DMS79 (cell line): ENCODE measurements around the gene KIR2DL3.
"Not testable (repeated sequence)": the region's sequence is repeated elsewhere in the genome, so short reads cannot be mapped to it uniquely, and the experiment has no call there.

Experiments
- DNase-seq: peaks from one replicate; lab custom pipeline; 2025; lab: John Stamatoyannopoulos, UW

The KIR2DL3 gene

GRCh38 chr19:54744080-54744479 is 5.8 kb downstream of the KIR2DL3 start:
- not testable (repeated sequence) for DNase-seq

DNA sequence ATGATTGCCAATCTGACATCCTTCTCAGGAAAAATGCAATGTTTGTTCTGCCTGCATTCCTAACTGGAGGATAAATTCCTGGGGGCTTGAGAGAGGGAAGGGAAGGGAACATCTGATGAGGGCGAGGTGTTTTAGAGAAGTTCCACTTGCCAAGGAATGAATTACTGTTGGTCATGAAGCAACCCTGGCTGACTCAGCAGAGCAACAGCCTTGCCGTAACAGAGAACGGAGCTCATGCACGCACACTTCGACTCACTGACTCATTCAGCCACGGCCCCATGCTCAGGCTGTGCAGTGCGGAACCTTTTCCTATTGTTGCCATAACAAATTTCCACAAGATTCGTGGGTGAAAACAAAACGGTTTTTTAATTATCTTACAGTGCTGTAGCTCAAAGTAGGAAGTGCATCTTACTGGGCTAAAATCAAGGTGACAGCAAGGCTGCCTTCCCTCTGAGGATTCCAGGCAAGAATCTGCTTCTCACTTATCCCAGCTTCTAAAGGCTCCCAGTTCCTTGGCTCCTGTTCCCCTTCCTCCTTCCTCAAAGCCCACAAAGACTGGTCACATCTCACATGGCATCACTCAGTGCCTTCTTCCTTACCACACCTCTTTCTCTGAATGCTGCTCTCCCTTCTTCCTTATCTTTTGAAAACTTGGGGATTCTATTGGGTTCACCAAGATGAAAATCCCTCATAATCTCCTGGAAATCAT is 9.5 kb downstream of the KIR2DL3 start:
- not testable (repeated sequence) for DNase-seq

- DNase-seq = not testable (repeated sequence)
These were observed 12.0 kb downstream of the KIR2DL3 start for GRCh38 chr19:54750276-54750675.

DNA sequence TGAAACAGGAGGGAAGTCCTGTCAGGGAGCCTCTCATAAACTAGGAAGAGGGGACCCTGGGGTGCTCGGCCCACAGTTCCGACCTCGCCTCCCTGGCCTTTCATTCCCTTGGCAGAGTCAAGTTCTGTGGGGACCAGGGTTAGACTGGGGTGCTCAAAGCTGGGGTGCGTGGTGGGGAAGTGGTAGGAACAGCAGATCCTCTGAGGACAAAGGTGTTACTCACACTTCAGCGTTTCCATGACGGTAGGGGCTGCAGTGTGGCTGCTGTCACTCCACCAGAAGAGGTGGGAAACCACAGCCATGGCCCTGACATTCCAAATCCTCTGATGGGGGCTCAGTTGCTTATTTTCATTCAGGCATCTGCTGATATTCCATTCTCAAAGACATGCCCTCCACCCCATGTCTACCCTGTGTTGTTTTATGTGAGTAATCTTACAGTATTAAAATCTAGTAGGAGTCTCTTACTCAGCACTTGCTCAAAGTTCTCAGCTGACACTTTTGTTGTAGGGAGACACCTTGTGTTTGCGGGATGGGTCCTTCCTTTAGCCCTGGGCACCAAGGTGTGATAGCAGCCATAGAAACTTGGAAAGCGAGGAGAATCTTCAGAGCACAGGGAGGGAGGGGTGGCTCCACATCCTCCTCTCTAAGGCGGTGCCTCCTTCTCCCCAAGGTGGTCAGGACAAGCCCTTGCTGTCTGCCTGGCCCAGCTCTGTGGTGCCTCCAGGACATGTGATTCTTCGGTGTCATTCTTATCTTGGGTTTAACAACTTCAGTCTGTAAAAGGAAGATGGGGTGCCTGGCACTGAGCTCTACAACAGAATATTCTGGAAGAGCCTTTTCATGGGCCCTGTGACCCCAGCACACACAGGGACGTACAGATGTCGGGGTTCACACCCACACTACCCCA is 18.1 kb downstream of the KIR2DL3 start:
- not testable (repeated sequence) for DNase-seq

- not testable (repeated sequence) for DNase-seq
These were observed 20.3 kb downstream of the KIR2DL3 start for GRCh38 chr19:54758577-54758976.

GRCh38 chr19:54764219-54764618 is 25.9 kb downstream of the KIR2DL3 start:
- not testable (repeated sequence) for DNase-seq

DNA sequence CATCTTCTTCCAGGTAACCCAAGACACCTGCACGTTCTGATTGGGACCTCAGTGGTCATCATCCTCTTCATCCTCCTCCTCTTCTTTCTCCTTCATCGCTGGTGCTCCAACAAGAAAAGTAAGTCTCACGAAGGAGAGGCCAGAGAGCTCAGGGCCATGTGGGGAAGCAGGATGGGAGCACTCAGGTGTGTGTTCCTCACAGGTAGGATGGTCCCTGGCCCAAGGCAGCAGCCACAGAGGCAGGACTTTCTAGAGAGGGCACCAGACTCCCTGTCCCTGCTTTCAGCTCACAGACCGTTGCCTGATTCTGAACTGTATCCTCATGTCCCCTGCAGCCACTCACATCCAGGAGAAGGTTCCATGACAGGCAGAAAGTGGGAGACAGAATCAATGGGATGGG is 28.2 kb downstream of the KIR2DL3 start:
- DNase-seq = not testable (repeated sequence)

- not testable (repeated sequence) for DNase-seq
These were observed 31.3 kb downstream of the KIR2DL3 start, which contains the start of gene KIR2DL1 for GRCh38 chr19:54769646-54770045. Gene KIR2DL1, plus strand, starts transcription at chr19:54769793. Its CDS starts 58 bp downstream, at chr19:54769851.

DNA sequence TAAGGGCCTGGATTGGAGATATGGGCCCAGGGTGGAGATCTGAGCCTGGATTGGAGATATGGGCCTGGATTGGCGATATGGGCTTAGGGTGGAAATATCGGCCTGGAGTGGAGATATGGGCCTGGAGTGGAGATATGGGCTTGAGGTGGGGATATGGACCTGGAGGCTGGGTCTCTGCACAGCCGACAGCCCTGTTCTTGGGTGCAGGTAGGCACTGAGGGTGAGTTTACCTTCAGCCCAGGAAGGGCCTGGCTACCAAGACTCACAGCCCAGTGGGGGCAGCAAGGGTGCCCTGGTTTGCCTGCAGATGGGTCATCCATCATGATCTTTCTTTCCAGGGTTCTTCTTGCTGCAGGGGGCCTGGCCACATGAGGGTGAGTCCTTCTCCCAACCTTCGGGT is 32.2 kb downstream of the KIR2DL3 start:
- DNase-seq = not testable (repeated sequence)

- not testable (repeated sequence) for DNase-seq
These were observed 33.0 kb downstream of the KIR2DL3 start for GRCh38 chr19:54771018-54771960.

DNA sequence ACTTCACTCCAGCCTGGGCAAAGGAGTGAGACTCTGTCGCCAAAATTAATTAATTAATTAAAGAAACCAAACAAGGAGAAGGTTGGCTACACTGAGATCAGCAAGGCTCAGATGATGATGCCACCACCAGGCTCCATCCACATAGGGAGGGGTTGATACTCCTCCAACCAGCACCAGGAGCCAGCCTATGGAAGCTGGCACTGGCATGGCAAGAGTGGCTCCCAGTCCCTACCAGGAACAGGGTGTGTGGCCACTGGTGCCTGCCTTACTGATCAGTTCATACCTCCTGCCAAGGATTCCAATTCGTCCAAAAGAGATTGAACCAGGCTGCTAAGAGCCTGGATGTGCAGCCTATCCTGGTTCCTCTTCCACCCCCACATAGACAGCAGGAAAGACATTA is 34.4 kb downstream of the KIR2DL3 start:
- not testable (repeated sequence) for DNase-seq

DNA sequence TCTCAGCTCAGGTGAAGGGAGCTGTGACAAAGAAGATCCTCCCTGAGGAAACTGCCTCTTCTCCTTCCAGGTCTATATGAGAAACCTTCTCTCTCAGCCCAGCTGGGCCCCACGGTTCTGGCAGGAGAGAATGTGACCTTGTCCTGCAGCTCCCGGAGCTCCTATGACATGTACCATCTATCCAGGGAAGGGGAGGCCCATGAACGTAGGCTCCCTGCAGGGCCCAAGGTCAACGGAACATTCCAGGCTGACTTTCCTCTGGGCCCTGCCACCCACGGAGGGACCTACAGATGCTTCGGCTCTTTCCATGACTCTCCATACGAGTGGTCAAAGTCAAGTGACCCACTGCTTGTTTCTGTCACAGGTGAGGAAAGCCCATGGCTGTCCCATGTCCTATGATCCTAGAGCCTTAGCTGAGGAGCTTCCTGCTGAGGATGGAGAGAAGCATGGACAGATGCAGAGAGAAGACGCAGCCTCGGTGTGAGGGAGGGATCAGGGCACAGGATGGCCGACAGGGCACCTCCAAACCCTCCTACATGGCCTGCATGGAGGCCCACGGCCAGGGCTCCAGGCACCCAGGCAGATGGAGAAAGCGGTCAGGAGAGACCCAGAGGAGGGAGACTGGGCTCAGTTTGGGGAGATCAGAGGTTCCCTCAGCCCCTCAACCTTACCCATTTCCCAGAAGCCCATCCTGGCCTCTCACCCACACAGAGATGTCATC is 36.9 kb downstream of the KIR2DL3 start:
- not testable (repeated sequence) for DNase-seq

DNA sequence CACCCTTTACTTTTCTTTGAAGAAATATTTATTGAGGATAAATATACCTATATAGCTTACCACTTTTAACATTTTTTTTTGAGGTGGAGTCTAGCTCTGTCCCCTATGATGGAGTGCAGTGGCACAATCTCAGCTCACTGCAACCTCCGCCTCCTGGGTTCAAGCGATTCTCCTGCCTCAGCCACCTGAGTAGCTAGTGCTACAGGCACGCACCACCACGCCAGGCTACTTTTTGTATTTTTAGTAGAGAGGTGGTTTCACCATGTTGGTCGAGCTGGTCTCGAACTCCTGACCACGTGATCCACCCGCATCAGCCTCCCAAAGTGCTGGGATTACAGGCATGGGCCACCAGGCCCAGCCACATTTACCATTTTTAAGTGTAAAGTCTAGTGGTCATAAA is 37.5 kb downstream of the KIR2DL3 start:
- not testable (repeated sequence) for DNase-seq

GRCh38 chr19:54777851-54778250 is 39.5 kb downstream of the KIR2DL3 start:
- DNase-seq = not testable (repeated sequence)

GRCh38 chr19:54778896-54779295 is 40.6 kb downstream of the KIR2DL3 start:
- not testable (repeated sequence) for DNase-seq

GRCh38 chr19:54782916-54783315 is 44.6 kb downstream of the KIR2DL3 start:
- DNase-seq = not testable (repeated sequence)

- not testable (repeated sequence) for DNase-seq
These were observed 47.9 kb downstream of the KIR2DL3 start for GRCh38 chr19:54786091-54786723.

GRCh38 chr19:54788154-54788553 is 49.8 kb downstream of the KIR2DL3 start:
- not testable (repeated sequence) for DNase-seq

GRCh38 chr19:54790711-54791110 is 52.4 kb downstream of the KIR2DL3 start:
- no peak for DNase-seq

DNA sequence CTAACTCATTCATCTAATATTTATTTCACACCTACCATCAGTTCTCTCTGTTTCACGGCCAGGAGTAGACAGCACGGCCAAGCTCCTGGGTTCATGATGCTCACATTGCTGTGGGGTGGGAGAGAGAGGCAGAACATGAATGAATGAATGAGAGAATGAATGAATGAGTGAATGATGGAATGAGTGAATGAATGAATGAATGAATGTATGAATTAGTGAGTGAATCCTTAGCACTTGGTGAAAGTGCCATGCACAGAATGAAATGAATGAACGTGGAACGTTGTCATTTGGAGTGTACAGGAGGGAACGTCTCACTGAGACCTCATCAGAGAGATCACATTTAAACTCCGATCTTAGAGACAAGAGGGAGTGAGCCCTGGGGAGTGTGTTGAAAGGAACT is 53.2 kb downstream of the KIR2DL3 start:
- DNase-seq = no peak
